Stimulated activated CD4-positive, alpha-beta T cell treated with anti-CD3 and anti-CD28 coated beads, Interleukin-2, amount 100 ng/mL, for 24 hours (primary cell): Measurements from ENCODE around the gene EVPLL.
"Not testable (repeated sequence)": the region's sequence is repeated elsewhere in the genome, so short reads cannot be mapped to it uniquely, and the experiment has no call there.

Experiments used
- DNase-seq, 2 donors: peaks; one replicate each; pipeline ENCODE4 v3.0.0-alpha.2; 2020

EVPLL gene

DNA sequence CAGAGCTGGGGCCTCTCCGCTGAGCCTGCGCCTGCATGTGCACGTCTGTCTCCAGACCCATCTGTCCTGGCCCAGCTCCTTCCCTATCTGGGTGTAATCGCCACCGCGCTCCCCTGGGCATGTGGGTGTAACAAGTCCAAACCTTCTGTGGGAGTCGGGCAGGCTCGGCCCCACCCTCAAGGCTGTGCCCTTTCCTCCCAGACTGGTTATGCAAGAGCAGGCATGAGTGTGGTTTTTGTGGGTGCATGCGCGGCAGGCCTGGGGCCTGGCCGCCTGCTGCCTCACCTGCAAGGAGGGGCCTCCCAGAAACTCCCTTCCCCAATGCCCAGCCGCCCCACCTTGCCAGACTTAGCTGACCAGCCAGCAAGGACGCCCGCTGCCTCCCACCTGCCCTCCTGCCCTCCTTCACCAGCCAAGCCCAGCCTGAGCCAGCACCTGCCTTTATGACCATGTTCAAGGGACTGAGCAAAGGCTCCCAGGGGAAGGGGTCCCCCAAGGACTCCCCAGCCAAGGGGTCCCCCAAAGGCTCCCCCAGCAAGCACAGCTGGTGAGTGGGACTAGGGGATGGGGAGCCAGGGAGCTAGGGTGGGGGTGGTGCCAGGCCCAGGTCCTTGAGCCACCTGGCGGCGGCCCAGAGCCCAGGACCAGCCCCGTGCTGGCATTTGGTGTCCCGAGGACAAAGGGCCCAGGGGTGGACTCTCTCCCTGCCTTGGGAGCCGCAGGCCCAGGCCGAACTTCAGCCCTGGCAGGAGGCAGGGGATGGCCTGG, at the start of gene EVPLL:
Gene EVPLL (plus strand): TSS at position 342 of the 768 bp plus-strand sequence. CDS start 3,160 bp downstream, outside the sequence.
- DNase-seq: no peak

GRCh38 chr17:18328643-18329204, 48.9 kb upstream of the EVPLL start:
- no peak for DNase-seq

GRCh38 chr17:18331879-18332278, 45.7 kb upstream of the EVPLL start:
- DNase-seq: no peak

GRCh38 chr17:18332909-18333489, 44.6 kb upstream of the EVPLL start:
- no peak for DNase-seq

DNA sequence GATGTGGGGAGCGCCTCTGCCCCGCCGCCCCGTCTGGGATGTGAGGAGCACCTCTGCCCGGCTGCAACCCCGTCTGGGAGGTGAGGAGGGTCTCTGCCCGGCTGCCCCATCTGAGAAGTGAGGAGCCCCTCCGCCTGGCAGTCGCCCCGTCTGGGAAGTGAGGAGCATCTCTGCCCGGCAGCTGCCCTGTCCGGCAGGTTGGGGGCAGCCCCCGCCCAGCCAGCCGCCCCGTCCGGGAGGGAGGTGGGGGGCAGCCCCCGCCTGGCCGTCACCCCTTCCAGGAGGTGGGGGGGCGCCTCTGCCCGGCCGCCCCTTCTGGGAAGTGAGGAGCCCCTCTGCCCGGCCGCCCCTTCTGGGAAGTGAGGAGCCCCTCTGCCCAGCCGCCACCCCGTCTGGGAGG, 39.4 kb upstream of the EVPLL start:
- DNase-seq: not testable (repeated sequence)

DNA sequence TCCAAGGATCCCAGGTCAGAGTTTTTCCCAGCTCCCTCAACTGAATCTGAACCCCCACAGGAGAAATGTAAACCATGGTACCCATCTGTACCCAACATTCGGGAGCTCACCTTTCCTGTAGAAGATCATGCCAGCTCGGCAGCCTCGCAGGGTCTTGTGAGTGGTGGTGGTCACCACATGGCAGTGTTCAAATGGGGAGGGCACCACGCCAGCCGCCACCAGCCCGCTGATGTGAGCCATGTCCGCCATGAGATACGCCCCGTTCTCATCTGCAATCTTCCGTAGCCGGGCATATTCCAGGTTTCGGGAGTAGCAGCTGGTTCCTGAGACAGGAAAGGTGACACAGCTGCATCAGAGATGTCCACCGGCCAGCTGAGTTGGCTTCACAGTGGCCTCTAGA, 37.6 kb upstream of the EVPLL start:
- no peak for DNase-seq

DNA sequence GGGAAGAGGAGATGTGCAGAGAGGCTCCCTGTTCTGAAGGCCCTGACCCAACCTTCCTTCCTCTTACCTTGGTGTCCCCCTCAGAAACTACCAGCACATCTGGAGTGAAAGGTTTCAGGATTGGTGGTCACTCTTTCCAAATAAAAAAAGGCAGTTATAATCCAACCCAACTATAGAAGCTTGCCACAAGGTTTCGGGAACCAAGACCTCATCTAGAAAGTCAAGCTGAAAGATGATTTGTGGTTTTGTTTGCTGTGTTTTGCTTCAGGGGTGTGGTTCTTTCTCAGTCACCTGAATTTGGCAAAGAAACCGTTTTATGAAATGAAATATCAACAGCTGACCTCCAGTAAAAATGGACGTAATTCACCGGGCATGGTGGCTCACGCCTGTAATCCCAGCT, 33.6 kb upstream of the EVPLL start:
- no peak for DNase-seq

GRCh38 chr17:18353541-18353940, 24.0 kb upstream of the EVPLL start:
- DNase-seq: no peak

- DNase-seq: no peak
Measured at GRCh38 chr17:18356624-18357023, 21.0 kb upstream of the EVPLL start.

- DNase-seq: no peak
Measured at GRCh38 chr17:18360518-18360917, 17.1 kb upstream of the EVPLL start.

GRCh38 chr17:18361837-18362697, 15.5 kb upstream of the EVPLL start:
- DNase-seq: no peak

GRCh38 chr17:18362698-18363100, 14.9 kb upstream of the EVPLL start:
- peak; percentile 21 to 26 for DNase-seq

GRCh38 chr17:18363101-18364049, 14.2 kb upstream of the EVPLL start, which contains the start of gene SHMT1:
TSS of gene SHMT1 (minus strand) at chr17:18363550. CDS start at chr17:18355981, 7,569 bp downstream.
- peak; percentile 91 to 94 for DNase-seq

DNA sequence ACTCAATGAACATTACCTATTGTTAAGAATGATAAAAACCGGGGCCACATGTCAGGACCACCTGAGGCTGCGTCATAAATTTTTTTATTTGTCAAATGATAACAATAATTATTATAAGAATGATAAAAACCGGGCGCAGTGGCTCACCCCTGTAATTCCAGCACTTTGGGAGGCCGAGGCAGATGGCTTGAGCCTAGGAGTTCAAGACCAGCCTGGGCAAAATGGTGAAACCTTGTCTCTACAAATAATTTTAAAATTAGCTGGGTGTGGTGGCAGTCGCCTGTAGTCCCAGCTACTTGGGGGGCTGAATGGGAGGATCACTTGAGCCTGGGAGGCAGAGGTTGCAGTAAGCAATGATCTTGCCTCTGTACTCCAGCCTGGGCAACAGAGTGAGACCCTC, 13.4 kb upstream of the EVPLL start:
- DNase-seq: no peak

DNA sequence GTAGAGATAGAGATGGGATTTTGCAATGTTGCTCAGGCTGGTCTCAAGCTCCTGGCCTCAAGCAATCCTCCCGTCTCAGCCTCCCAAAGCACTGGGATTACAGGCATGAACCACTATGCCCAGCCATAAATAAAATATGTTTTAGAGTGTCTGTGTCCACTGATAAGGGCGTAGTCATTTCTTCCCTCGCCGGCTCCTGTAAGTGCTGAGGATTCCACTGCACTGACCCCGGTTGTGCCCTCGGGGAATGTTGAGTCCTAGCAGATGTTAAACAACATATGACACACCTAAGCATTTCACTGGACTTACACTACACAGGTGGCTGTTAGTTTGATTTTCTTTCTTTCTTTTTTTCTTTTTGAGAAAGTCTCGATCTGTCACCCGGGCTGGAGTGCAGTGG, 8.6 kb upstream of the EVPLL start:
- DNase-seq: no peak

- no peak for DNase-seq
Measured at GRCh38 chr17:18370761-18371160, 6.8 kb upstream of the EVPLL start.

DNA sequence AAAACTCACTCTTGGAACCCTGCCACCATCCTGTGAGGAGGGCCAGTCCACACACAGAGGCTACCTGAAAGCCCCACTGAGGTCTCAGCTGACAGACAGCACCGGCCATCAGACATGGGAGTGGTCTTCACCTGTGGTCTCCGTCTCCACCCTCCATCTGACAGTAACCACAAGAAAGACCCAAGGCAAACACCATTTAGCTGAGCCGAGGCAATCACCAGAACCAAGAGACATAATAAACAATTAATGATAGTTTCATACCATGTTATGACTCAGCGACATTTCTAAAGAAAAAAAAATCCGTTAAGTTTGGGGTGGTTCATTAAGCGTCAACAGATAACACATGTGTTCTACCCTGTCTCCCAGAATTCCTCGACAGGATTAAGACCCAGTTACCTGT, 6.1 kb upstream of the EVPLL start:
- no peak for DNase-seq

- not testable (repeated sequence) for DNase-seq
Measured at GRCh38 chr17:18373181-18373580, 4.4 kb upstream of the EVPLL start.

- DNase-seq: no peak
Measured at GRCh38 chr17:18374216-18374615, 3.4 kb upstream of the EVPLL start.

DNA sequence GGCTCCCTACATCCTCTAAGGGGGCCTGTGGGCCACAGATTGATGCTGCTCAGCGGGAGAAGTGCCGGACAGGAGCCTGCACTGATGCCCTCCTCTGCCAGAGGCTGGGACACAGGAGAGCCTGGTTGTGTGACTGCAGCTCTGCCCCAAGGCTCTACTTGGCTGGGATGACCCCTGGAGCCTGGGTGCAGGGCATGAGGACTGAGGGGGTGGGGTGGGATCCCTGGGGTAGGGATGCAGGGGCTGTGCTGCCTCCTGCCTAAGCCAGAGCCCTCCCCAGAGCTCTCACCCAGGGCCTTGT, 577 bp downstream of the EVPLL start:
- DNase-seq: no peak

DNA sequence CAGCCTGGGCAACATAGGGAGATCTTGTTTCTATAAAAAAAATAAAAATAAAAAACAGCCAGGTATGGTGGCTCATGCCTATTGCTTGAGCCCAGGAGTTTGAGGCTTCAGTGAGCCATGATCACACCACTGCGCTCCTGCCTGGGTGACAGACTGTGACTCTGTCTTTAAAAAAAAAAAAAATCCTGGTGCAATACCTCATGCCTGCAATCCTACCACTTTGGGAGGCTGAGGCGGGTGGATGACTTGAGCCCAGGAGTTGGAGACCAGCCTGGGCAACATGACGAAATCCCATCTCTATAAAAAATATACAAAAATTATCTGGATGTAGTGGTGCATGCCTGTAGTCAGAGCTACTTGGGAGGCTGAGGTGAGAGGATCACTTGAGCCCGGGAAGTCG, 1.0 kb downstream of the EVPLL start:
- DNase-seq: not testable (repeated sequence)
